GM23248 (cell line): Measurements from ENCODE around the gene NRIP3. TPM values are rescaled to one million over a fixed set of nuclear protein-coding genes. Genes with fewer than 3 reads are reported as not detected.

Experiments
- DNase-seq: peaks from one replicate; pipeline ENCODE4 v3.0.0-alpha.2; 2015
- H2AFZ ChIP-seq: fragments of 200-600 bp; sonication (generic); 2 replicates; pipeline ENCODE4 v1.6.1; 2016; ENCODE audit warnings: antibody characterized with exemption
- H3F3A ChIP-seq: fragments of 200-600 bp; sonication (generic); 2 replicates; pipeline ENCODE4 v1.6.1; 2016; ENCODE audit warnings: mild to moderate bottlenecking, antibody characterized with exemption, mixed run types; ENCODE audit not compliant: insufficient read depth
- H3K27ac ChIP-seq: fragments of 200-600 bp; sonication (generic); 2 replicates; pipeline ENCODE4 v1.5.1; 2016; ENCODE audit warnings: mild to moderate bottlenecking
- H3K27me3 ChIP-seq: fragments of 200-600 bp; sonication (generic); replicated peaks from 2 replicates; pipeline ENCODE4 v1.6.1; 2016; ENCODE audit warnings: mild to moderate bottlenecking; ENCODE audit not compliant: insufficient read depth
- H3K36me3 ChIP-seq: fragments of 200-600 bp; sonication (generic); 2 replicates; pipeline ENCODE4 v1.6.1; 2016; ENCODE audit warnings: low read depth, mild to moderate bottlenecking
- H3K4me1 ChIP-seq: fragments of 200-600 bp; sonication (generic); 2 replicates; pipeline ENCODE4 v1.6.1; 2016; ENCODE audit warnings: mild to moderate bottlenecking; ENCODE audit not compliant: insufficient read depth
- H3K4me2 ChIP-seq: fragments of 200-600 bp; sonication (generic); one replicate; pipeline ENCODE4 v1.6.1; 2016; ENCODE audit warnings: mild to moderate bottlenecking; ENCODE audit not compliant: unreplicated experiment
- H3K4me3 ChIP-seq: fragments of 200-600 bp; sonication (generic); 2 replicates; pipeline ENCODE4 v1.5.1; 2016; ENCODE audit warnings: mild to moderate bottlenecking
- H3K79me2 ChIP-seq: fragments of 200-600 bp; sonication (generic); 2 replicates; pipeline ENCODE4 v1.6.1; 2016; ENCODE audit warnings: mild to moderate bottlenecking; ENCODE audit not compliant: insufficient read depth
- H3K9ac ChIP-seq: fragments of 200-600 bp; sonication (generic); 2 replicates; pipeline ENCODE4 v1.6.1; 2016; ENCODE audit warnings: mild to moderate bottlenecking
- H3K9me2 ChIP-seq: fragments of 200-600 bp; sonication (generic); 2 replicates; pipeline ENCODE4 v1.6.1; 2016; ENCODE audit warnings: mixed run types, mild to moderate bottlenecking, moderate library complexity; ENCODE audit not compliant: insufficient read depth
- H3K9me3 ChIP-seq: fragments of 200-600 bp; sonication (generic); one replicate; pipeline ENCODE4 v1.6.1; 2017; ENCODE audit warnings: low read depth
- H4K20me1 ChIP-seq: fragments of 200-600 bp; sonication (generic); 2 replicates; pipeline ENCODE4 v1.6.0; 2016; ENCODE audit not compliant: insufficient read depth
- EZH2 ChIP-seq: fragments of 200-600 bp; sonication (generic); IDR thresholded peaks from 2 replicates; pipeline ENCODE4 v1.6.1; 2018; ENCODE audit warnings: antibody characterized with exemption, mild to moderate bottlenecking; ENCODE audit not compliant: insufficient read depth, poor library complexity, severe bottlenecking
- EZH2phosphoT487 ChIP-seq: fragments of 200-600 bp; sonication (generic); IDR thresholded peaks from 2 replicates; pipeline ENCODE4 v1.6.1; 2018; ENCODE audit warnings: antibody characterized with exemption, moderate library complexity, mild to moderate bottlenecking, low read depth; ENCODE audit not compliant: insufficient read depth
- WGBS, 2 experiments: methylation state at CpG; one replicate each; pipeline ENCODE4 v1.1.6; 2015 to 2017; ENCODE audit warnings: low lambda C conversion rate in 2 of 2, low coverage in 1 of 2; ENCODE audit errors: missing lambda C conversion rate in 2 of 2; 5-methylcytosine and 5-hydroxymethylcytosine counted together
- in situ Hi-C: fragments of 300-500 bp; cut with MboI; formaldehyde crosslinking; loops from 2 replicates; pipeline ENCODE4 v1.15.0; 2020
- polyA plus RNA-seq: library from polyadenylated mRNA; unstranded; fragments of >200 nt; fragmentation: Nextera tagmentation; extraction: Ambion mirVana; gene quantifications from 2 replicates; pipeline ENCODE4 v1.2.1, GENCODE V29; 2016
- total RNA-seq: library from RNA; depleted of rRNA; stranded (reverse); fragments of >200 nt; shearing (Covaris generic); gene quantifications from 2 replicates; pipeline ENCODE4 v1.2.3, GENCODE V29; 2014

NRIP3 gene
- total and polyA plus RNA-seq, 2 experiments from 2014 or later = 4.8 to 10.8 TPM

- no peaks in the 10 kb centered on the region for H4K20me1 ChIP-seq
- DNase-seq = no peak
- TF ChIP-seq EZH2 = no peak
- no peak for TF ChIP-seq EZH2phosphoT487
- no peaks in the 10 kb centered on the region for H3K9me3 ChIP-seq
- H3K4me3 ChIP-seq = no peak overlapping the region
- no peak overlapping the region for H3K27ac ChIP-seq
- H3K4me2 ChIP-seq = no peak overlapping the region
- H3K9me2 ChIP-seq = no peaks in the 10 kb centered on the region
- no peaks in the 10 kb centered on the region for H3K36me3 ChIP-seq
- peaks cover 6% of the 10 kb centered on the region; the same call in 1 of the 2 replicates for H3F3A ChIP-seq
- WGBS, 2 experiments = 56% methylated on average over 3 of the region's 3 CpGs
- no peaks in the 10 kb centered on the region for H3K27me3 ChIP-seq
- peaks cover 3% of the 10 kb centered on the region for H3K4me1 ChIP-seq
- no peaks in the 10 kb centered on the region for H3K79me2 ChIP-seq
- in situ Hi-C loops = no loop called here
- no peak overlapping the region for H3K9ac ChIP-seq
- H2AFZ ChIP-seq = no peak overlapping the region
These were observed 4.3 kb upstream of the NRIP3 start for GRCh38 chr11:9008011-9008550.

GRCh38 chr11:9005087-9005486 lies 1.3 kb upstream of the NRIP3 start:
- Histone ChIP-seq H3K4me3 (no peak overlapping the region), H3K4me2 (no peak overlapping the region), H3K9ac (no peak overlapping the region), H4K20me1 (no peaks in the 10 kb centered on the region), H2AFZ (no peak overlapping the region), H3K9me2 (no peaks in the 10 kb centered on the region), H3K79me2 (no peaks in the 10 kb centered on the region), H3K27ac (no peak overlapping the region), H3K4me1 (peaks cover 19% of the 10 kb centered on the region), H3K36me3 (no peaks in the 10 kb centered on the region), H3K9me3 (no peaks in the 10 kb centered on the region), H3K27me3 (no peaks in the 10 kb centered on the region), H3F3A (peaks cover 25% of the 10 kb centered on the region)
- 75% methylated on average over 4 of the region's 4 CpGs for WGBS, 2 experiments
- in situ Hi-C loops = no loop called here
- DNase-seq = no peak
- TF ChIP-seq EZH2phosphoT487 (no peak), EZH2 (no peak)

- Histone ChIP-seq H3K4me3 (peak overlapping the region; percentile 67), H3K9ac (peak overlapping the region; percentile 54; the same call in 1 of the 2 replicates), H3K9me2 (no peaks in the 10 kb centered on the region), H4K20me1 (no peaks in the 10 kb centered on the region), H3K9me3 (no peaks in the 10 kb centered on the region), H3K27ac (no peak overlapping the region), H3F3A (peaks cover 25% of the 10 kb centered on the region), H3K36me3 (no peaks in the 10 kb centered on the region), H3K27me3 (no peaks in the 10 kb centered on the region), H2AFZ (peak overlapping the region; percentile 84), H3K4me2 (peak overlapping the region; percentile 76), H3K79me2 (no peaks in the 10 kb centered on the region), H3K4me1 (peaks cover 19% of the 10 kb centered on the region)
- TF ChIP-seq EZH2phosphoT487 (no peak), EZH2 (no peak)
- DNase-seq = no peak
- in situ Hi-C loops = no loop called here
- 11 to 16% methylated on average over 43 to 67 of the region's 69 CpGs for WGBS, 2 experiments
These were observed 554 bp upstream of the NRIP3 start for GRCh38 chr11:9004183-9004926.

- peaks cover 19% of the 10 kb centered on the region for H3K4me1 ChIP-seq
- peak overlapping the region; percentile 84 for H2AFZ ChIP-seq
- H3K9me2 ChIP-seq = no peaks in the 10 kb centered on the region
- no peak for TF ChIP-seq EZH2
- no peak for TF ChIP-seq EZH2phosphoT487
- peak overlapping the region; percentile 76 for H3K4me2 ChIP-seq
- DNase-seq = peak; percentile 24
- H3K9ac ChIP-seq = peak overlapping the region; percentile 54
- H3K27ac ChIP-seq = no peak overlapping the region
- WGBS, 2 experiments = 20% methylated on average over 8 of the region's 8 CpGs
- no peaks in the 10 kb centered on the region for H3K9me3 ChIP-seq
- in situ Hi-C loops = no loop called here
- peak overlapping the region; percentile 67 for H3K4me3 ChIP-seq
- no peaks in the 10 kb centered on the region for H3K36me3 ChIP-seq
- no peaks in the 10 kb centered on the region for H3K79me2 ChIP-seq
- peaks cover 25% of the 10 kb centered on the region for H3F3A ChIP-seq
- H4K20me1 ChIP-seq = no peaks in the 10 kb centered on the region
- no peaks in the 10 kb centered on the region for H3K27me3 ChIP-seq
These were observed 755 bp downstream of the NRIP3 start for GRCh38 chr11:9002920-9003572.
